K562 (cell line): ENCODE results near the gene FBLN2. TPM values are rescaled to one million over a fixed set of nuclear protein-coding genes. Genes with fewer than 3 reads are reported as not detected.

ENCODE experiments used
- ARNT ChIP-seq, 2 experiments: fragments of 450-650 bp; IDR thresholded peaks; 2 replicates each; pipeline ENCODE4 v1.6.1; 2016; ENCODE audit warnings: mild to moderate bottlenecking in 1 of 2
- CCNT2 ChIP-seq: IDR thresholded peaks from 2 replicates; pipeline ENCODE4 v1.6.1; 2011; ENCODE audit warnings: borderline replicate concordance, low read depth, mild to moderate bottlenecking, moderate library complexity, mixed read lengths, low read length; ENCODE audit not compliant: insufficient read length; ENCODE audit errors: extremely low read depth
- CREM ChIP-seq: IDR thresholded peaks from 2 replicates; pipeline ENCODE4 v1.6.1; 2014; ENCODE audit warnings: antibody characterized with exemption, low read depth
- FOSL1 ChIP-seq: fragments of 200-800 bp; sonication (Bioruptor generic); conservative IDR thresholded peaks from 2 replicates; pipeline ENCODE4 v1.6.1; 2016; ENCODE audit warnings: missing genetic modification characterization, missing compliant biosample characterization
- GATAD2A ChIP-seq: fragments of 450-650 bp; IDR thresholded peaks from 2 replicates; pipeline ENCODE4 v1.6.1; 2017
- KAT7 ChIP-seq: sonication (generic); formaldehyde crosslinking; IDR thresholded peaks from 2 replicates; pipeline ENCODE4 v1.8.0; 2022; ENCODE audit warnings: missing genetic modification reagents, mild to moderate bottlenecking, borderline replicate concordance
- MBD2 ChIP-seq: sonication (generic); IDR thresholded peaks from 2 replicates; pipeline ENCODE4 v1.6.1; 2016; ENCODE audit warnings: low read depth, borderline replicate concordance
- MCM5 ChIP-seq: fragments of 450-650 bp; IDR thresholded peaks from 2 replicates; pipeline ENCODE4 v1.6.1; 2016; ENCODE audit warnings: low read depth
- MEF2D ChIP-seq: conservative IDR thresholded peaks from 2 replicates; pipeline ENCODE4 v1.6.1; 2016; ENCODE audit warnings: low read depth, missing genetic modification characterization, missing compliant biosample characterization
- NFIC ChIP-seq: fragments of 450-650 bp; IDR thresholded peaks from 2 replicates; pipeline ENCODE4 v1.6.1; 2017; ENCODE audit warnings: mild to moderate bottlenecking, inconsistent platforms
- POLR2AphosphoS5 ChIP-seq: IDR thresholded peaks from 2 replicates; pipeline ENCODE4 v1.6.1; 2011; ENCODE audit warnings: mild to moderate bottlenecking, low read depth, low read length, moderate library complexity; ENCODE audit not compliant: control insufficient read depth, insufficient read depth
- POLR3A ChIP-seq: IDR thresholded peaks from 2 replicates; pipeline ENCODE4 v1.6.1; 2011; ENCODE audit warnings: borderline replicate concordance, mild to moderate bottlenecking, moderate library complexity; ENCODE audit not compliant: insufficient read length, insufficient read depth; ENCODE audit errors: extremely low read depth
- RFX7 ChIP-seq: fragments of 250-450 bp; sonication (Bioruptor Pico); IDR thresholded peaks from 2 replicates; pipeline ENCODE4 v1.5.1; 2021; ENCODE audit warnings: mild to moderate bottlenecking
- RNF2 ChIP-seq: sonication (generic); IDR thresholded peaks from 2 replicates; pipeline ENCODE4 v1.6.1; 2016
- SRF ChIP-seq, 2 experiments: fragments of 250-450, 450-650 bp in 1 of 2; sonication (Bioruptor Pico) in 1 of 2; sonication (generic) in 1 of 2; formaldehyde crosslinking; IDR thresholded peaks; 2 replicates each; pipeline versions ENCODE4 v1.5.0 to v1.5.1; 2020 to 2022; ENCODE audit warnings: mild to moderate bottlenecking in 1 of 2, missing genetic modification reagents in 1 of 2
- TSC22D4 ChIP-seq: fragments of 450-650 bp; IDR thresholded peaks from 2 replicates; pipeline ENCODE4 v1.6.1; 2016; ENCODE audit warnings: missing genetic modification characterization, missing biosample characterization, control low read depth
- U2AF2 ChIP-seq: fragments of 200-400 bp; formaldehyde crosslinking; optimal IDR thresholded peaks from 2 replicates; pipeline ENCODE3; 2017; ENCODE audit warnings: low read depth, mild to moderate bottlenecking, low read length
- ZNF444 ChIP-seq: fragments of 250-450 bp; sonication (Bioruptor Pico); IDR thresholded peaks from 2 replicates; pipeline ENCODE4 v1.4.0; 2020; ENCODE audit warnings: mild to moderate bottlenecking, moderate library complexity
- polyA plus RNA-seq, 8 experiments: library from polyadenylated mRNA; depleted of rRNA in 4 of 8; stranded (reverse) in 5 of 8; unstranded in 3 of 8; fragments of >200 nt; fragmentation: Nextera tagmentation in 2 of 8; fragmentation: Illumina TruSeq in 1 of 8; extraction: Ambion mirVana in 2 of 8; extraction: Trizol in 1 of 8; gene quantifications; 2 replicates each; pipeline versions ENCODE4 v1.2.1 to v1.2.3, GENCODE V29; 2011 to 2014; ENCODE audit warnings: inconsistent platforms in 1 of 8, missing spikeins in 1 of 8
- total RNA-seq, 7 experiments: library from RNA; depleted of rRNA in 6 of 7; stranded (reverse); fragments of >200 nt in 6 of 7; fragmentation: Illumina TruSeq in 2 of 7; extraction: Trizol in 2 of 7; gene quantifications; 2 replicates each; pipeline versions ENCODE4 v1.2.1 to v1.2.3, GENCODE V29; 2011 to 2021; ENCODE audit warnings: low replicate concordance in 1 of 7
- TF ChIP-seq, protein P1 (sequence below): fragments of 450-650 bp; IDR thresholded peaks from 2 replicates; pipeline ENCODE4 v1.6.1; 2016
- TF ChIP-seq, protein P2 (sequence below): fragments of 450-650 bp; formaldehyde crosslinking; IDR thresholded peaks from 2 replicates; pipeline ENCODE4 v1.4.0; 2022; ENCODE audit warnings: mild to moderate bottlenecking, moderate library complexity
- TF ChIP-seq, protein P3 (sequence below), 2 experiments: fragments of 450-650 bp; conservative IDR thresholded peaks; 2 replicates each; pipeline ENCODE4 v1.6.1; 2017; ENCODE audit warnings: mild to moderate bottlenecking in 2 of 2, moderate library complexity in 2 of 2
- TF ChIP-seq, protein P4 (sequence below): sonication (generic); formaldehyde crosslinking; IDR thresholded peaks from 2 replicates; pipeline ENCODE4 v1.8.1; 2023; ENCODE audit warnings: mild to moderate bottlenecking, missing genetic modification reagents
- TF ChIP-seq, protein P5 (sequence below): fragments of 200-800 bp; sonication (Bioruptor generic); IDR thresholded peaks from 2 replicates; pipeline ENCODE4 v1.6.1; 2017; ENCODE audit warnings: missing genetic modification characterization, missing compliant biosample characterization

The FBLN2 gene
- total and polyA plus RNA-seq, 9 of the 15 experiments (the other 6 are each of a cell fraction or from before 2014, with no cell fraction given): 0.03 to 0.10 (median 0.04) TPM; not detected in 6

DNA sequence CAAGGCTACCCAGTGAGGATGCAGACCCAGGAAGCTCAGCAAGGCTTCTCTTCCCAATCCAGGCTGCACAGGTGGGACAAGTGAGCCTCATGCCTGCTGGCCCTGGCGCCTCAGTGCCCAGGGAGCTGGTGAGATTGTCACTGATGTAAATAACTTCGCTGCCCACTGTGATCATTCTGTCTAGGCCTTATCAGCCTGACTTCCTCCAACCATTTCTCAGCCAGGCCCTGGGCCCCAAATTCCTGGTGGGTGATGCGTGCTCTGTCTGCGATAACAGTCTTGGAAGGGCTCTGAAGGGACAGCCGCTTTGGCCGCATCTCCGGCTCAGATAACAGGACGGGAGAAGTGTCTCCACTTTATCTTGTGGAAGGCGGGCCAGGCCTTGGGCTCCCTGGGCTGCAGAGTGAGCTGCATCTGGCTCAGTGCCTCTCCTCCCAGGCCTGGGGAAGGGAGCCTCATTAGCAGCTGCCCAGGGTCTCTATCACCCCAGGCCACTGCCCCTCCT lies 2.2 kb upstream of the FBLN2 start (continued):
- TF ChIP-seq SRF (CRISPR knock-in tag; IDR thresholded peaks at IDR 0.05): 0 out of 4 replicates have a peak, but pooled peaks of 1 of the 2 experiments have one; percentile 41
- peak; percentile 90 for TF ChIP-seq CCNT2
- TF ChIP-seq, protein P1, sequence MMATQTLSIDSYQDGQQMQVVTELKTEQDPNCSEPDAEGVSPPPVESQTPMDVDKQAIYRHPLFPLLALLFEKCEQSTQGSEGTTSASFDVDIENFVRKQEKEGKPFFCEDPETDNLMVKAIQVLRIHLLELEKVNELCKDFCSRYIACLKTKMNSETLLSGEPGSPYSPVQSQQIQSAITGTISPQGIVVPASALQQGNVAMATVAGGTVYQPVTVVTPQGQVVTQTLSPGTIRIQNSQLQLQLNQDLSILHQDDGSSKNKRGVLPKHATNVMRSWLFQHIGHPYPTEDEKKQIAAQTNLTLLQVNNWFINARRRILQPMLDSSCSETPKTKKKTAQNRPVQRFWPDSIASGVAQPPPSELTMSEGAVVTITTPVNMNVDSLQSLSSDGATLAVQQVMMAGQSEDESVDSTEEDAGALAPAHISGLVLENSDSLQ: peak; percentile 72
- TF ChIP-seq, protein P2, sequence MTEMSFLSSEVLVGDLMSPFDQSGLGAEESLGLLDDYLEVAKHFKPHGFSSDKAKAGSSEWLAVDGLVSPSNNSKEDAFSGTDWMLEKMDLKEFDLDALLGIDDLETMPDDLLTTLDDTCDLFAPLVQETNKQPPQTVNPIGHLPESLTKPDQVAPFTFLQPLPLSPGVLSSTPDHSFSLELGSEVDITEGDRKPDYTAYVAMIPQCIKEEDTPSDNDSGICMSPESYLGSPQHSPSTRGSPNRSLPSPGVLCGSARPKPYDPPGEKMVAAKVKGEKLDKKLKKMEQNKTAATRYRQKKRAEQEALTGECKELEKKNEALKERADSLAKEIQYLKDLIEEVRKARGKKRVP: no peak
- TF ChIP-seq RNF2: peak; percentile 94
- TF ChIP-seq, protein P3, sequence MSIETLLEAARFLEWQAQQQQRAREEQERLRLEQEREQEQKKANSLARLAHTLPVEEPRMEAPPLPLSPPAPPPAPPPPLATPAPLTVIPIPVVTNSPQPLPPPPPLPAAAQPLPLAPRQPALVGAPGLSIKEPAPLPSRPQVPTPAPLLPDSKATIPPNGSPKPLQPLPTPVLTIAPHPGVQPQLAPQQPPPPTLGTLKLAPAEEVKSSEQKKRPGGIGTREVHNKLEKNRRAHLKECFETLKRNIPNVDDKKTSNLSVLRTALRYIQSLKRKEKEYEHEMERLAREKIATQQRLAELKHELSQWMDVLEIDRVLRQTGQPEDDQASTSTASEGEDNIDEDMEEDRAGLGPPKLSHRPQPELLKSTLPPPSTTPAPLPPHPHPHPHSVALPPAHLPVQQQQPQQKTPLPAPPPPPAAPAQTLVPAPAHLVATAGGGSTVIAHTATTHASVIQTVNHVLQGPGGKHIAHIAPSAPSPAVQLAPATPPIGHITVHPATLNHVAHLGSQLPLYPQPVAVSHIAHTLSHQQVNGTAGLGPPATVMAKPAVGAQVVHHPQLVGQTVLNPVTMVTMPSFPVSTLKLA (conservative IDR thresholded peaks at IDR 0.05): peak in 1 of 2 experiments; percentile 66; a peak in 2 of 4 replicates
- no peak for TF ChIP-seq POLR3A
- no peak for TF ChIP-seq U2AF2
- TF ChIP-seq TSC22D4 (tag): no peak
- TF ChIP-seq, protein P4, sequence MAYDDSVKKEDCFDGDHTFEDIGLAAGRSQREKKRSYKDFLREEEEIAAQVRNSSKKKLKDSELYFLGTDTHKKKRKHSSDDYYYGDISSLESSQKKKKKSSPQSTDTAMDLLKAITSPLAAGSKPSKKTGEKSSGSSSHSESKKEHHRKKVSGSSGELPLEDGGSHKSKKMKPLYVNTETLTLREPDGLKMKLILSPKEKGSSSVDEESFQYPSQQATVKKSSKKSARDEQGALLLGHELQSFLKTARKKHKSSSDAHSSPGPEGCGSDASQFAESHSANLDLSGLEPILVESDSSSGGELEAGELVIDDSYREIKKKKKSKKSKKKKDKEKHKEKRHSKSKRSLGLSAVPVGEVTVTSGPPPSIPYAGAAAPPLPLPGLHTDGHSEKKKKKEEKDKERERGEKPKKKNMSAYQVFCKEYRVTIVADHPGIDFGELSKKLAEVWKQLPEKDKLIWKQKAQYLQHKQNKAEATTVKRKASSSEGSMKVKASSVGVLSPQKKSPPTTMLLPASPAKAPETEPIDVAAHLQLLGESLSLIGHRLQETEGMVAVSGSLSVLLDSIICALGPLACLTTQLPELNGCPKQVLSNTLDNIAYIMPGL: no peak
- TF ChIP-seq ARNT (IDR thresholded peaks at IDR 0.05): peak; percentile 35 to 84; a peak in 3 of 4 replicates
- TF ChIP-seq MBD2: peak; percentile 63; the same call in 1 of the 2 replicates
- peak; percentile 92 for TF ChIP-seq FOSL1 (tag)
- peak; percentile 76 for TF ChIP-seq CREM
- peak; percentile 93 for TF ChIP-seq NFIC
- TF ChIP-seq, protein P5, sequence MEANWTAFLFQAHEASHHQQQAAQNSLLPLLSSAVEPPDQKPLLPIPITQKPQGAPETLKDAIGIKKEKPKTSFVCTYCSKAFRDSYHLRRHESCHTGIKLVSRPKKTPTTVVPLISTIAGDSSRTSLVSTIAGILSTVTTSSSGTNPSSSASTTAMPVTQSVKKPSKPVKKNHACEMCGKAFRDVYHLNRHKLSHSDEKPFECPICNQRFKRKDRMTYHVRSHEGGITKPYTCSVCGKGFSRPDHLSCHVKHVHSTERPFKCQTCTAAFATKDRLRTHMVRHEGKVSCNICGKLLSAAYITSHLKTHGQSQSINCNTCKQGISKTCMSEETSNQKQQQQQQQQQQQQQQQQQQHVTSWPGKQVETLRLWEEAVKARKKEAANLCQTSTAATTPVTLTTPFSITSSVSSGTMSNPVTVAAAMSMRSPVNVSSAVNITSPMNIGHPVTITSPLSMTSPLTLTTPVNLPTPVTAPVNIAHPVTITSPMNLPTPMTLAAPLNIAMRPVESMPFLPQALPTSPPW: peak; percentile 66; the same call in 1 of the 2 replicates
- no peak for TF ChIP-seq KAT7 (CRISPR knock-in tag)
- no peak for TF ChIP-seq RFX7 (CRISPR knock-in tag)
- no peak for TF ChIP-seq MEF2D (tag)
- TF ChIP-seq GATAD2A: 0 out of 2 replicates have a peak, but pooled peaks have one; percentile 55
- TF ChIP-seq POLR2AphosphoS5: peak; percentile 94
- no peak for TF ChIP-seq ZNF444 (CRISPR knock-in tag)
- no peak for TF ChIP-seq MCM5
